Renal pelvis (tissue), 4 donors: ENCODE data around the gene SH3RF3. TPM values are rescaled to one million over a fixed set of nuclear protein-coding genes. Genes with fewer than 3 reads are reported as not detected.

Experiments
- DNase-seq: peaks from one replicate; pipeline ENCODE4 v3.0.0-alpha.2; 2013
- polyA plus RNA-seq, 3 donors: library from polyadenylated mRNA; unstranded; fragments of 120-200 nt; gene quantifications; one replicate each; pipeline ENCODE4 v1.2.1, GENCODE V29; 2013; ENCODE audit not compliant: insufficient read length in 3 of 3

Gene SH3RF3
- polyA plus RNA-seq, 3 donors = 3.8 to 5.6 (median 5.6) TPM

DNA sequence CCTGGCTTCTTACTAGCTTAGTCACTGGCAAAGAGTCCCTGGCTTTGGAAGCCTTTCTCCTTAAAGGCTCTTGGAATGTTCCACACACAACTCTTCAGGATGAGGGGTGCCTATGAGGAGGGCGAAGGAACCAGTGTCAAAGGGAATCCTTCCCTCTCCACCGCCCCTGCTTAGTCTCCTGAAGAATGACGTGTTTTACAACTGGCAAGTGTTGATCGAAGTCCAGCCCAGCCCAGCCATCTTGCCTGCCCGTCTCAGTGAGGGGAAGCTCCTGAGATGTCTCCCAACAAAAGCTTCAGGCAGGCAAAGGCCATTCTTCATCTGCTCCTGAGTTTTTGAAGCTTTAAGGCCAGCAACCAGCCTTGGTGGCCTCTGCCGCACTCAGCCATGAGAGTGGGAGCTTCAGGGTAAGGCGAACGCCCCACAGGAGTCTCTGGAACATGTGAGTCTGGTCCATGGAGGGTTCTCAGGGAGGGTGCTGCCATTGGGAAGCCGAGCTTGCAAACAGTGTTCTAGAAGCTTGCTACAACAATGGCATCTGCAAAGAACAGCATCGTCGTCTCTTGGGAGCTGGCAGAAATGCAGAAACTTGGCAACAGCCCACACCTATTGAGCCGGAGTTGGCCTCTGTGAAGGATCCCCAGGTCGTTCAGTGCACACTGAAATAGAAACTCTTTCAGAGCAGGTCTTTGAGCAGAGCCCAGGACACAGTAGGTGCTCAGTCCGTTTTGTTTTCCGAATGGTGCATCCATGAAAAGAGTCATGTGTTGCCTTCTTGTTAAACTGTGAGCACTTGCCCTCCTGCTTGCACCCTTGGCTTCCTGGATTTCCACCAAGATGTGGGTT lies 264.0 kb downstream of the SH3RF3 start:
- no peak for DNase-seq

DNA sequence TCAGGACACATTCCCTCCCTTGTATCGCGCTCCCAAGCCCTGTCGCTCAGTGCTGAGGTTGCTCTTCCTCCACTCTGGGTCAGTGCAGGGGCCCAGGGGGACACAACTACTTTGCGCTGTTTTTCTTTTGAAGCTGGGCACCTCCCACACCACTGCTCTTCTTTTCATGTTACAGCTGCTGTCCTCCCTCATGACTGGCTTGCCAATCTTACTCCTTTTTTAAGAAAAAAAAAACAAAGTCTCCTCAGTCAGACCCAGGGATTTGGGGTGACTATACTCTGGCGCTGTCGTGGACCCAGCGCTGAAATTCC lies 264.6 kb downstream of the SH3RF3 start:
- no peak for DNase-seq

DNA sequence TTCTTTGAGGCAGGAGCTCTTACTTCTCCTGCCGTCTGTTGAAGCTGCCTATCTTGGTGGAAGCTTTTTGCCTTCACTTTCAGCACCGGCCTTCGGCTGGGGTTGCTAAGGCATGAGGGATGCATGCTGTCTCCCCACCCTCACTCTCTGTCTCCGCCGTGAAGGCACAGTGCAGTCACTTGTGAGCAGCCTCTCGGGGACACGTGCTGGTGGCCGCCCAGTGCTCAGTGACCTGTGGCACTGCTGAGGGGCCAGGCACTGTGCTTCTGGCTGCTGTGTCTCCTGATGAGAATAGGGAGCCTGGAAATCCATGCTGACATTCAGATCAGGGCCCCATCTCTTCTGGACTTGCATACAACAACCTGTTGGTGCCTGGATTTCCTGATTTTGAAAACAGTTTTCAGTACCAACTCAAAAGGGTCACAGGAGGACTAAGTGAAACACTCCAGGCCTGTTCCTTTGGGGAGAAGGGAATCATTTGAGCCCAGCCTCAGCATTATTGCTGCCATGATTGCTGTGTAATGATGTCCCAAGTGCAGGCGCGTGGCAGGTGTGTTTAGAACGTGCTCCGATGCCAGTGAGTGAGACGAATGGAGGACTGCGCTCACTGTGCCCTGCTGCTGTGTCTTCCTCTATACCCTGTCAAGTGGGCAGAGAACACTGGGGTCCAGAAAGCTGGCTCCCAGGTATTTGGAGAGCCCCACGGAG lies 266.6 kb downstream of the SH3RF3 start:
- no peak for DNase-seq

DNA sequence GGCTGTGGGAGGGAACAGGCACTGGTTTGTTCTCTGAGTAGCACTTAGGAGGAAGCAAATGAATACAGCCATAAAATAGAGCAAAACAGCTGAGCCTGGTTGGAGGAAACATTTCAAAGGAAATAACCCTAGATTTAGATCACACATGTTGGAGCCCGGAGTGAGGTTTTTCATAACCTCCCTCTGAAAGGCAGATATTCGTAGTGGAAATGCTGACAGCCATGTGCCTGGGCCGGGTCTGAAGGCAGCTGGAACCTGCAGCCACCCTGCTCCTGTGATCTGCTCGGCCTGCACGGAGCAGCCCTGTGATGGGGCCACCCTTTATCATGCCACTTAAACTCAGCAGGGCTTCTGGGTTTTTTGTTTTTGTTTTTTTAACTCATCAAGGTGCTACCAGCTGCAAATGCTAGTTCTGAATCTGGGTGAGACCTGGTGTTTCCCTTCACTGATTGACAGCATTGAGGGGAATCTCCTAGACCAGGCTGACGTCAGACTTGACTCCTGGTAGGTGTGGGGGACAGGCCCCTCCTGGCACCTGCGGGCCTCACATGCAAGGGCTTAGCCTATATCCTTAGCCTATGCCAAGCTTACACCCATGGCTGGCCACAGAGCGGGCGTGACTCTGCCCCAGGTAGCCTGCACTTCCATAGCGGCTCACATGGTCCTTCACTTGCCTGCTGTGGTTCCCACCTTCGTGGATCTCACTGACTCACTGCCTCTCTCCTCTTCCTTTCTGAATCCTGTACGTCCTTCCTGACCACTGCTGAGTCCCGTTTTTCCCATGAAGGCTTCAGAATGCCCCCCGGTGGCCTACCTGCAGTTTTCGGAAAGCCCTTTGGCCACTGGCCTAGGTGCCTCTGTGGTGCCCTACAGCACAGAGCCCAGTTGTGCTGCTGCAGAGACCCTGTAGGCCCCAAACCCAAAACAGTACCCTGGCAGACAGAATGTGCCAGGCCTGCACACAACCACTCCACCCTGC lies 267.5 kb downstream of the SH3RF3 start:
- DNase-seq = no peak

DNA sequence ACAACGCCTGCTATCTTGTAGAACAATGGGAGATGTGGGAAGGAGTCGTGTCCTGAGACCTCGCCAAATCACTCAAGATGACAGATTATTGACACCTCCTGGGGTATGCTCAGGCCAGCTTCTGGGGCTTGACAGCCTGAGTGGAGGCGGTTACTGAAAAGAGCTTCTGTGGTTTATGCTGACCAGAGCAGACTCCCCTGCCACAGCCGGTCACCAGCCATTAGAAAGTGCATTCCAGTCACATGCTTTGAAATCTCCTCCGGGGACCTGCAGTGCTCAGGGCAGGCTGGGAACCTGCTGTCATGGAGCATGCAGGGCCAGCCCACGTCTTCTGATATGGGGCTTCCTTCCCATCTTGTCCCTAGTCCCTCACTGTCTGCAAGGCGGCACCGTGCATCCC lies 268.9 kb downstream of the SH3RF3 start:
- DNase-seq = no peak

DNA sequence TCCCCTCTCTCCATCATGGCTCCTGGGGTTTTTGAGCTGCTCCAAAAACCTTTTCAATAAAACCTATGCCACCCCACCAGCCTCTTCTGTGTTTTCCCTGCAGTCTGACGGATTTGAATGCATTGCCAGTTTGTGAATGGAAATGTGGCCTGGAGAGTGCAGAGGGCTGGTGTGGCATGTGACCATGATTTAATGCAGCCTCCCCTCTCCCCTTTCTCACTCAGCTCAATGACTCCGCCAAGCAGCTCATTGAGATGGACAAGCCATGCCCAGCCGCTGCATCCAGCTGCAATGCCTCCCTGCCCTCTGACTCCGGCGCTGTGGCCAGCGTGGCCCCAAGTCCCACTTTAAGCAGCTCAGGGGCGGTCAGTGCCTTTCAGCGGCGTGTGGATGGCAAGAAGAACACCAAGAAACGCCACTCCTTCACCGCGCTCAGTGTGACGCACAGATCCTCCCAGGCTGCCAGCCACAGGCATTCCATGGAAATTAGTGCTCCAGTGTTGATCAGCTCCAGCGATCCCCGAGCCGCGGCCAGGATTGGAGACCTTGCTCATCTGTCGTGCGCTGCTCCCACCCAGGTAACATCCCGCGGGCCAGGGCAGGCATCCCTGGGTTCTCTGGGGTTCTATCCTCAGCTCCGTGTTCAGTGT lies 269.5 kb downstream of the SH3RF3 start:
- no peak for DNase-seq

DNA sequence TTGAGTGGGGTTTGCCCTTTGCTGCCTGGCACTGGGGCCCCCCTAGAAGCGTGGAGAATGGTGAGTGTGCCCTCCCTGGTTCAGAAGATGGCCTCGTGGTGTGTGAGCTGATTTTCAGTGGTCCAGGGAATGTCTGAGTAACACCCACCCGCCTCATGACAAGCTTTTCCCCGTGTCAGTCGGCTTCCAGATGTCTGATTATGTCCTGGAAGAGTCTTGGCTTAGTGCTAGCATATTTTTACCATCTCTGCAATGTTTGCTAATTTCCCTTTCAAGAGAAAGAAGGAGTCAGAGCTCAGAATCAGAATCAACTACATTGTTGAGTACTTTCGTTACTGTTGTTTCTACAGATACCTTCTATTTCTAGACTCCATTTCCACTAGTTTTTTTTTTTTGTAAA lies 270.1 kb downstream of the SH3RF3 start:
- no peak for DNase-seq

DNA sequence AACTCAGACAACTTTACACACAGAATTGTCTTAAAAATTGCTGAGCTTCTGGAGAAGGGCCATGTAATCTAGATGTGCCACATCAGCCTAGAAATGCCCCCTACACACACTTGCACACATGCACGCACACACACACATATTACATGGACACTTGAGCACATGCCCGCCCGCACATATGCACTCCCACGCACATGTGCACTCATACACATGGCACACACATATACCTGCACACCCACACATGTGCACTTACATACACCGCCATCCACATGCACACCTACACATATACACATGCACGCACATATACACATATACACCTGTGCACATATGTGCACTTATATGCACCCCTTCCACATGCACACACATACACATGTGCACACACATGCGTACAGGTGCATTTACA lies 271.1 kb downstream of the SH3RF3 start:
- no peak for DNase-seq

DNA sequence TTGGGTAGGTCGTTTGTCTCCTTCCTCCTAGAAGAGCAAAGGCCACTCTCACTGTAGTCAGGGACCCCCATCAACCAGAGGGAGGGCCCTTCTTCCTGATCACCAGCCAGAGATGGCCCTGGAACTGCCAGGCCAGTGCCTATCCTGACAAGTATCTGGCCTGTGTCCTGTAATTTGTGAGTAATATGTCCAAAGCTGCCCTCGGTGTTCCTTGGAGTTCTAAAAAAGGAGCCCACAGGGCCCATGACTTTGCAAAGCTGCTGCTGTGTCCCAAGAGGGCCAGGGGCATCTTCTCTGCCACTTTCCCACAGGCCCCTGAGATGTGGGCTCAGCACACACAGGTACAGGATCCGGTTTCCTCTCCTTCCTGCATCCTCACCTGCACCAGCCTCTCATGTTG lies 272.4 kb downstream of the SH3RF3 start:
- no peak for DNase-seq

DNA sequence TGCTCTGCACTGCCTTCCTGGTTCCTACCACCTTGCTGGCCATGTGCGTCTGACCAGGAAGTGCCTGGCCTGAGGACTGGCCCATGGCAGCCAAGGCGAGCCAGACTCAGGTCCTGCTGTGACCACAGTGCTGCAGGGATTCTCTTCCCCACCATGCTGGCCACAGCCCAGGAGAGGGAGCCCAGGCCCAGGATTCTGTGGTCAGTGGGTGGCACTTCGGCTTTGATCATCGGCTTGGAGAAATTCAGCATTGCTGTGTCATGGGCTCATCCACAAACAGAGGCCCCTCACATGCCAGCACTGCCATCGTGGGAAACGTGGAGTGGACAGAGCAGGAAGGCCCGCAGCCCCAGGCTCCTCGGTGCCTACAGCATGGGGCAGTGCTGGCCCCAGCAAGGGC lies 273.2 kb downstream of the SH3RF3 start:
- DNase-seq = no peak

DNA sequence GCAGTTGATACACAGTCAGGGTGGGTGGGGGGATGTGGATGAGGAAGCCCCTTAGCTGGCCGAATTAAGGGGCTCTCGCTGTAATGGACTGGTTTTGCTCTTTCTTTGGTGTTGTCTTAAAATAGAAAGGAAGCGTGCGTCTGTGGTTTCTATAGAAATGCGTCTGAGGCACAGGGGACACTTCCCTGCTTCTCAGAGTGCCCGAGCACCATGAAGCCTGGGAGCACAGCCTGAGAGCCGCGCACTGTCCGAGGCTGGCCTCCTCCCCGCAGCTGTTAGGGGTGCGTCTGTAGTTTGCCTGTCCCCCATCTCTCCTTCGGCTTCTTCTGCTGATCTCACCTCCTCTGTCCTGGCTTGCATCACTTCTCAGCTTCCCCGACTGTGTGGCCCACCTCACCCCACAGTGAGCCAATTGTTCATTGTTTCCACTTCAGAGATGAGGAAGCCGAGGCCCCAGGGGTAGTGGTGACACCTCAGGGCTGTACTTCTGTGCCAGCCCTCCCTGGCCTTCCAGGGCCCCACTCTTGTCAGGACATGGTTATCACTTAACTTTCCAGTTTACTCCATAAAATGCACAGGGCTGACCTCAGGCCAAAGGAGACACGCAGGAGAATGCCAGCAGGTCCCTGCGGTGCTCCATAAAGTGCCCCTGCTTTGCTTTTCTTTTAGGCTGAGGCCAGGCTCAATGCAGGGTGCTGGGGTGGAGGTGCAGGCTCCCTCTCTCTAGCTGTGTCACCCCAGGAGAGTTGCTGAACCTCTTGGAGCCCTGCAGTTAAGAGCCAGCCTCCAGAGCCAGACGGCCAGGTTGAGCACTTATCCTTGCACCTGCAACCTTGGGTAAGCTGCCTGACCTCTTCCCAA lies 274.2 kb downstream of the SH3RF3 start:
- DNase-seq = no peak

DNA sequence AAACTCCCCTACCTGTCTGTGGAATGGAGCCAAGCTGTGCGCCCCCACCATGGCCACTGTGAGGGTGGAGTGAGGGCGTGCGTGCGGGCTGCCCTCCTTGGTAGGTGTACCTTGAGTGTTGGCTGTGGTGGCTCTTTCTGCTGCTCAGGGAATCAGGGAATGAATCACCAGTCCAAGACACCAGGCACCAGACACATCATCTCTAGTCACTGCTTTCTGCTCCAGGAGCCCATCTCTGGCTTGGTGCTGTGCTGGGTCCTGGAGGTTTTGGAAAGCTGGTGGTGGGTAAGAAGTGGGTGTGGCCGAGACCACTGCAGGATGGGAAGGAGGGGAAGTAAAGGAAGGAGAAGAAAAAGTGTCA lies 274.8 kb downstream of the SH3RF3 start:
- DNase-seq = no peak

DNA sequence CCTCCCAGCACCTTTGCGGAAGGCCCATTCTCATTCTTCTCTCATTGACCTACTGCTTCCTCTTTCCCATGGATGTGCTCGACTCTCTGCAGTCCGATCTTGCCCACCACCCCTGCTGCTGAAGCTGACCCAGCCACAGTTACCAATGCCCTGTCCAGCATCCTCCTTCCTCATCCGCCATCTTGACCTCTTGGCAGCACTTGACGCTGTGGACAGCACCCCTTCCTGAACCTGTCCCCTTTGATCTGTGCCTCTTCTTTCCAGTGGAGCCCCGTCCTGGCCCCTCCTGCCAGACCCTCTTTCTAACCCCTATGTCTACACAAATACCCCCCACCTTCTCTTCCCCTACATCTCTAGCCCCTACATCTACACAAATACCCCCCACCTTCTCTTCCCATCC lies 275.7 kb downstream of the SH3RF3 start:
- no peak for DNase-seq

DNA sequence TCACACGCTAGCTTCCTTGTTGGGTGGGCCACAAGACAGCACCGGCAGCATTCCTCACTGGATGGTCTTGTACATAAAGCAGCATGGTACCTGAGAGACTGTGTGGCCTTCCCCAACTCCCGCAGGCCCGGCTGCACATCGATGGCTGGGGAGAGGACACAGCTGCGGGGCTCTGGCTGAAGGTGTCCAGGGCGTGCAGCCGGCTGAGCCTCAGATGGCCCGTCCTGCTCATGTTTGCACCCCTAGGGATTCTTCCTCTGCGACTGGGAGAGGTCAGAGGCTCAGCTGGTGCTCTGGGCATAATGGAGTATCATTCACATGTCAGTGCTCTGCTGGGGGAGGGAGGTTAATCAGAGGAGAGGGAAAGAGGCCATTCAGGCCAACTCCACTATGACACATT lies 276.9 kb downstream of the SH3RF3 start:
- DNase-seq = no peak

DNA sequence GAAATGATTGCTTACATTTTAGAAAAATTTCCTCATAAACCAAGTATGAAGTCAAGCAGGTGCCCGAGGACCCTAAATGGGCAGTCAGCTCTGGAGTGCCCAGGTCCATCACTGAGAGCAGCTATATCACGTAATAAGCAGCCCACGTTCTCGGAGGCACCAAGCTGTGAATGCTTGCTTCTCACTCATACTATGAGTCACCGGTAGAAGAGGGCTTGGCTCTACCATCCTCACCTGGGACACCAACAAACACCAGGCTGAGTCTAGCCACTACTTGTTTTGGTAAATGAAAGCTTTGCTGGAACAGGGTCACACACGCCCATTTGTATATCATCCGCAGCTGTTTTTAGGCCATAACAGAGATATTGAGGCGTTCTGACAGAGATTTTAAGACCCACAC lies 277.3 kb downstream of the SH3RF3 start:
- no peak for DNase-seq

DNA sequence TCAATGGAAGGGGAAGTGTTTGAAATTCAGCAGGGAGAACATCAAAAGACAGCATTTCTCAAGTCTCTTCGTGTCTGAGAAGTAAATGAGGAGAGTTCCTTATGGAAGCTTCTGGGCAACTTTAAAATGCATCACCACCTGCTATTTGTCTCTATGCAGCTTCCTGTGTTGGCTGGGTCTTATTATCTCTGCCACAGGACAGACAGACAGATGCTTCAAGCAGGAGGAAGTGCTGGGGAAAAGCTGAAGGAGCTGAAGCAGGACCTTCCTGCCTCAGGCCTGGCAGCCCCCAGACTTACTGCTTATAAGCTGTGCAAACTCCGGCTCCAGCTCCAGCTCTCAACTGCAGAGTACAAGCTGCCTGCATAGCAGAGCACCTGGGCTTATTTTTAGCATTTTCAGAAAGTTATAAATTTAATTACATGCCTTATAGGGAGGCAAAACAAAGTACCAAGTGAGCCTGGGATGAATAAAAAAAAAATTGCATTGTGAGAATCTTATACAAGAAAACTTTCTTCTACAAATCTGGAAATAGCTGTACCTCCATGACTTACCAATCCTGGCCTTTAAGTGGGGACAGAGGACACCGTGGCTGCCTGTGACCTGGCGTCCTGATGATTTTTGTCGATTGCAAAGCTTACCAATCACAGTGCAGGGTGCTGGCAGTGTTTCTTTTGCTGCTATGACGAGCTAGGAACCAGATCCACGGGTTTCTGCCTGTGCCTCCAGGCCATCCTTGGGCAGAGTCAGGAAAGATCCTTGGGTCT lies 278.5 kb downstream of the SH3RF3 start:
- DNase-seq = no peak

DNA sequence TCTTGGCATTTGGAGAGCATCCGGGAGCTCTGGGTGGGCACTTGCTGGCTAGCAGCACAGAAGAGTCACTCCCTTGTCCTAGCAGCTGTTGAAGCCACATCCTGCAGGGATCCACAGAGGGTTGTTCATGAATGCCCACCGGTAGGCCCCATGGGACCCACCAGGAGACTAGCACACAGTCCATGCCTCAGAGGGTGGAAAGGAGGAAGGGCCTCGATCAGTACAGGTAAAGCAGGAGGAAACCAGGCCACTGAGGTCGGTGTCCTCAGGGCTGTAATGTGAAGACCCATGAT lies 279.0 kb downstream of the SH3RF3 start:
- DNase-seq = no peak

DNA sequence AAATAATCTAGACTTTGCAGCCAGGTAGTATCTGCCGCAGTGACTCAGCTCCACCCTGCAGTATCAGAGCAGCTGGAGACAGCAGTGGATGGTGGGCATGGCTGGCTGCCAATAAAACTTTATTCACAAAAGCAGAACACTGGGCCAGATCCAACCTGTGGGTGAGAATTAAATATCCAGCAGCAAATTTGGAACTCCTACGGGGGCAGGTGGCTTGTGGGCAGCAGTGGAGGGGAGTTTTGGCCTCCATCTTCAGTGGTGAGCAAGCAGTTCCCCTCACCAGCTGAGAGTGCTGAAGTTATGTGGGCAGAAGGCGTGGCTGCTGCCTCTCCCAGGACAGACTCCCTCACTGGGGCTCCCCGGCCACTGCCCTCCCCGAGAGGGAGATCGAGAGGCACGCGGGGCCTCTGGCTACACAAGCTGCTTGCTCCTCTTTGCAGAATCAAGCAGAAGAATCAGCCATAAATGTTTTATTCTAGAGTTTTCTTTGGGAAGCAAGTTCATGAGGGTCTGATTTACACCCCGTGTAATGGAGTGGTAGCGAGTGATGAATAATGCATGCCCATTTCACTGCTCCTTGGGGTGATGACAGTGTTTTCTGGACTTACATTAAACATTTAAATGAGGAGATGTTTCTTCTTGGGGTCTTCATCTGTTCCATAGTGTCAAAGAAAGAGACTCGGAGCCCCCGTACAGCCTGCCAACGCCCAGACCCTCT lies 280.5 kb downstream of the SH3RF3 start:
- no peak for DNase-seq

DNA sequence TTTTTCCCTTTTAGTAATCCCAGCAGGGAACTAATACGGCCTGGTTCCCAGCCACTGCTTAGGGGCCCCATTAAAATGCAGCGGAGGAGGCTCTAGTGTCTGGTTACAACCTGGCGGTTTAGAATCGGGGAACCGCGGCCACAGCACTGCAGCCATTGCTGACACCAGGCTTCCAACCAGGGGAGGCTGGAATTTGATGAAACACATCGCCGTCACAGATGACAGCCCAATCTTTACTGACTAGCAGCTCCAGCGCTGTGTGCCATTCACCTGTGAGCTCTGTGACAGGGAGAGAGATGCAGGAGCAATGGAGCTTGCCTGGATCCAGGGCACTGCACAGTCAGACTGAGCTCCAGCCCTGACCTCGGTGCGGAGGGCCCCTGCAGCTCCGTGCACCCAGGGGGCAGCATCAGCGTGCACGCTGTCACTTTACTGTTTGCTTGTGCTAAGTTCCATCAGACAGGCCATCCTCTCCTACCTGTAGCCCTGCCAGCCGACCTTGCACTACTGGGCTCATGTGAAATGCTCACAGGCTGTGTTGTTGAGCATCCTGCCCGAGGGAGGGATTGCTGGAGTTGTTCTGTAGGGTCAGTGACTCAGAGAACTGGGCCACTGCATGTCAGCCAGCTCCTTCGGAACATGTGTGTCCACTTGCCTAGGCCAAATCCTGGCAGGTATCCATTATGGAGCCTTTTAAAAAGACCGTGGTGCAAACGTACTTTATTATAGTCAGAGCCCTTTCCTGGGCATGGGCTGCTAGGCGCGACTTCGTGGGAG lies 281.2 kb downstream of the SH3RF3 start:
- peak; percentile 89 for DNase-seq
